ENCODE measurements around the gene NRP2.

Gene NRP2

GRCh38 chr2:205748639-205749038 lies 66.3 kb downstream of the NRP2 start:
- H3K4me3 ChIP-seq (replicated peaks in 1 of 2; ENCODE audit: low read depth in 2 of 2, low read length in 2 of 2): no peak overlapping the region
- peak in 1 of 2 donors; percentile 64 for DNase-seq (ENCODE audit: low read depth in 2 of 2)
- TF ChIP-seq CTCF (IDR thresholded peaks at IDR 0.05; ENCODE audit: low read depth, low read length): no peak

- no peak overlapping the region for H3K4me3 ChIP-seq (replicated peaks in 1 of 2; ENCODE audit: low read depth in 2 of 2, low read length in 2 of 2)
- TF ChIP-seq CTCF (IDR thresholded peaks at IDR 0.05; ENCODE audit: low read depth, low read length): no peak
- no peak for DNase-seq (ENCODE audit: low read depth in 2 of 2)
These were observed 66.8 kb downstream of the NRP2 start for GRCh38 chr2:205749078-205749477.

DNA sequence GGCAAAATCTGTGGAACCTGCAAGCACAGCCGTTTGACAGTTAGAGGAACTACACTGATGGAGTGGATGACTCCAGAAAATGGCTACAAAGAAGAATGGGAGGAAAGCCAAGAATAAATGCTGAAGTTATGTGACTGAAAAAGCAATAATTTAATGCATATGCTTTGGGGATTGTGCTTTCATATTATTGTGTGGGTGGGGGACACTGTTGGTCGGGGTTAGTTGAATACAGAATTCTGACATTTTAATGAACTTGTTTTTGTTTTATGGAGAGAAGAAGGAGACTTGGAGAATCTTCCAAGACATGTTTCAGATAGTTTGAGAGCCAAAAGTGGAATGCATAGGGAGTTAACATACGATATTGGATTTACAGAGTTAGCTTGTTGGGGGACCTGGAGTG lies 68.5 kb downstream of the NRP2 start:
- H3K4me3 ChIP-seq (replicated peaks in 1 of 2; ENCODE audit: low read depth in 2 of 2, low read length in 2 of 2): no peak overlapping the region
- DNase-seq (ENCODE audit: low read depth in 2 of 2): no peak
- TF ChIP-seq CTCF (IDR thresholded peaks at IDR 0.05; ENCODE audit: low read depth, low read length): no peak

DNA sequence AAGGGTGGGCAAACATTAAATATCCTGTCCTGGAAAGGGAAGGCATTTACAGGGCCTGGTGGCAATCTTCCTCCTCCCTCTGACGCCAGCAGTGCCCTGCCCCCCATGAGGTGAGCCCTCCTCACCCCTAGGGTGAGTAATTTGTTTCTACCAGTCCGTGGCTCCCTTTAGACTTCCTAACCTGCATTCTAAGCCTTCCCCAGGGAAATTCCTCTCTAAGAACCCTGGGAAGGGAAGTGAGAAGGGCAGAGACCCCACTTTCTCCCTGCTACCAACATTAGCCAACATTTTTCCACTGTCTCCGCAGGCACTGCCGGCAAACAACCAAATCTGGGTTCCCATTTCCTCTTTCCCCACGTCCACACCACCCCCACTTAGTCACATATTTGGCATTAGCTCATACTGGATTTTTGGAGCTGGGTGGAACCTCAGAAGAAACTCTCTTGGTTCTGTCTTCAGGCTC lies 69.3 kb downstream of the NRP2 start:
- peak in 1 of 2 donors; percentile 45 for DNase-seq (ENCODE audit: low read depth in 2 of 2)
- TF ChIP-seq CTCF (IDR thresholded peaks at IDR 0.05; ENCODE audit: low read depth, low read length): no peak
- no peak overlapping the region for H3K4me3 ChIP-seq (replicated peaks in 1 of 2; ENCODE audit: low read depth in 2 of 2, low read length in 2 of 2)

DNA sequence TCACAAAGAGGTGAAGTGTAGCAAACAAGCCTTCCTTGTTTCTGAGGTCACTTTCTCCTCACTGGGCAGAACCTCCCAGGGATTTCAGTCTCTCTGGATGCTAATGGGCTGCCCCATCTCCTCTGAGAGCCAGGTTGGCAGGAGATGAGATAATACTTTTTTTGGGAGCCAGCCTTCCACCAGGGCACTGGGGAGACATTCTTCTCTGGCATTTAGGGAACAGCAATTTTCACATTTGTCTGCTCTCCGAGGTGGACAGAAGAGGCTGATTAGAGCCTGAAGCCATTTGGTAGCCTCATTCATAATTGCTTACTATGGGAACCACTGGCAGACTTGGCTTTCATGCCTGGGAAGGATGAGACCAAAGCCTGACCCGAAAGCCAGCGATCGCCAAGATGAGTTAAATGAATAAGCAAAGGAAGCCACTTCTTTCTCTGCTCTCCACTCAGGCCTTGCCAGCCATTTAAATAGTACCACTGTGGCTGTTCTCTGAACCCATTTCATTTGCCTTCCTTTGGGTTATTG lies 70.1 kb downstream of the NRP2 start:
- TF ChIP-seq CTCF (IDR thresholded peaks at IDR 0.05; ENCODE audit: low read depth, low read length): no peak
- H3K4me3 ChIP-seq (replicated peaks in 1 of 2; ENCODE audit: low read depth in 2 of 2, low read length in 2 of 2): no peak overlapping the region
- DNase-seq (ENCODE audit: low read depth in 2 of 2): no peak

- TF ChIP-seq CTCF (IDR thresholded peaks at IDR 0.05; ENCODE audit: low read depth, low read length): no peak
- no peak overlapping the region for H3K4me3 ChIP-seq (replicated peaks in 1 of 2; ENCODE audit: low read depth in 2 of 2, low read length in 2 of 2)
- DNase-seq (ENCODE audit: low read depth in 2 of 2): no peak
These were observed 70.6 kb downstream of the NRP2 start for GRCh38 chr2:205752924-205753323.

DNA sequence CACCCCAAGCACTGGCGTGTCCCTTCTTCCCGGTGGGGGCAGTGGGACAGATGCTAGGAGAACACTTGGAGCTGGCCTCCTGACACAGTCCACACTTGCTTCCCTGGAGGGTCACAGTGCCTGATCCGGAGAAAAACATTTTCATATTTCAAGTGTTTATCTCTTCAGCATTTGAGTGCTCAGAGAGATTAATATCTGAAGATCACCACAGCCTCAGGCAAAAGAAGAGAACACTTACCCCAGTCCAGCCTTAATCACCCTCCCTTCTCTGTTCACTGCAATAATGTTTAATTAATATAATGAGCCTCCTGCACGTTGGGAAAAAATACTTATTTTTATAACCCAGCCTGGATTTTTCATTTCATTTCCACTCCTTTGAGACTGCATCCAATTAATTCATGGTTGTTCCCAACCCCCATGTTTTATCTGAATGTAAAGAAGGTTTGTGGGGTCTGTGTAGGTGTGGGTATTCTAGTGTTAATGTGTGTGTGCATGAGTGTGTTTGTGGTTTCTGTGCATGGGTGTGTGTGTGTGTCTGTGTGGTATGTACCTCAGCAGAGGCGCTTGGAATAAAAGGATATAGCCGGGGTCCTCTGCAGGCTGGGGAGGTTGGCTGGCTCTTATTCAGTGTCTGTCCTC lies 72.1 kb downstream of the NRP2 start:
- no peak for DNase-seq (ENCODE audit: low read depth in 2 of 2)
- TF ChIP-seq CTCF (IDR thresholded peaks at IDR 0.05; ENCODE audit: low read depth, low read length): no peak
- no peak overlapping the region for H3K4me3 ChIP-seq (replicated peaks in 1 of 2; ENCODE audit: low read depth in 2 of 2, low read length in 2 of 2)

Data from cardiac fibroblast (primary cell).